RWPE2 (cell line): ENCODE results near the gene EMD.

ENCODE experiments used
- ATAC-seq: fragments of 200-7000 bp; cut with Tn5 transposase; 3 replicates; pipeline ENCODE4 v1.9.1; 2021; ENCODE audit warnings: low read depth
- DNase-seq: peaks from one replicate; pipeline ENCODE4 v3.0.0-alpha.2; 2020; ENCODE audit warnings: low spot score
- H3K27ac ChIP-seq: fragments of 450-650 bp; 2 replicates; pipeline ENCODE4 v1.5.1; 2017; ENCODE audit warnings: mild to moderate bottlenecking; ENCODE audit not compliant: poor library complexity, severe bottlenecking
- H3K27me3 ChIP-seq: fragments of 250-450 bp; sonication (Bioruptor Pico); 2 replicates; pipeline ENCODE4 v1.5.1; 2021; ENCODE audit warnings: mild to moderate bottlenecking, moderate library complexity; ENCODE audit not compliant: insufficient read depth, poor library complexity, severe bottlenecking
- H3K36me3 ChIP-seq: fragments of 250-450 bp; sonication (Bioruptor Pico); 2 replicates; pipeline ENCODE4 v1.5.1; 2020; ENCODE audit warnings: low read depth, mild to moderate bottlenecking, moderate library complexity
- H3K4me1 ChIP-seq: fragments of 250-450 bp; sonication (Bioruptor Pico); 2 replicates; pipeline ENCODE4 v1.5.1; 2021; ENCODE audit warnings: mild to moderate bottlenecking, moderate library complexity; ENCODE audit not compliant: insufficient read depth, poor library complexity, severe bottlenecking
- H3K4me3 ChIP-seq: fragments of 250-450 bp; sonication (Bioruptor Pico); 2 replicates; pipeline ENCODE4 v1.5.1; 2021; ENCODE audit warnings: mild to moderate bottlenecking, moderate library complexity; ENCODE audit not compliant: severe bottlenecking
- H3K9me3 ChIP-seq: fragments of 250-450 bp; sonication (Bioruptor Pico); 2 replicates; pipeline ENCODE4 v1.5.1; 2021; ENCODE audit warnings: mild to moderate bottlenecking, moderate library complexity; ENCODE audit not compliant: severe bottlenecking
- TF ChIP-seq, protein P1 (sequence below): fragments of 450-650 bp; IDR thresholded peaks from one replicate; pipeline ENCODE4 v1.5.1; 2017; ENCODE audit warnings: mild to moderate bottlenecking, moderate library complexity; ENCODE audit not compliant: poor library complexity, severe bottlenecking

Gene EMD

DNA sequence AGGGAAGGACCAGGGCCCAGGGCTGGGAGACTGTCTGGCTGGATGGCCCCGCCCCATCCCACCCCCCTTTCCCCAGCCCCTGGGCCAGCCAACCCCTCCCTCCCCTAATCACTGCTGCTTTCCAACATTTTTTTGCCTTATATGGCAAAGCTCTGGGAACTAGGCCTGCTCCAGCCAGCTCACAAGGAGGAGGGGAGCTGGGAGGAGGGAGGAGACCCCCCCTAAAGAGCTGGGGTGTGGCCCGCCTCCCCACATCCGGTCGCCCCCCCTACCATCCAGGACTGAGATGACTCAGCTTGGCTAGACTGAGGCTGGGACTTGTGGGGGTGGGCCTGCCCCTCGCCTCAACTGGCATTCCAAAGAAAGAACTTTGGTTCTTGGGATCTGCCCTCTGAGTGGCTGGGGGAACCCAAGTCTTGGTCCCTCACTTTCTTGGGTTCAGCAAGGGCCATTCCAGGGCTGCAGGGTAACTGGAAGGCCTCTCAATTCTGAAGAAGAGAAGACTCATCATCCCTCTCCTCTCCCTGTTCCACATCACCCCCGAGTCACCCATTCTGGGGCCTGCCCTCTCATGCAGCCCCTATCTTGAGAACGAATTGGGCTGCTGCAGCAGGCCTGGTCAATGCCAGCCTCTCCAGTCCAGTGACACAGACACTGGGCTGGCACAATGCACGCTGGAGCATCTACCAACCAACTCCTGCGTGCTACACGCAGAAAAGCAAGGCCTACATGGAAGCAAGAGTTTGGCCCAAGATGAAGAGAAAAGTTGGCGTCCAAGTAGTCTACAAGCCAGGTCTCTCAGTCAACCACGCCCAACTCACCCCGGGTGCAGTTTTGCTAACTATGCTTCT lies 9.4 kb upstream of the EMD start:
- DNase-seq, result peak; percentile 87
- peaks cover 14% of the 10 kb centered on the region for H3K4me1 ChIP-seq

DNA sequence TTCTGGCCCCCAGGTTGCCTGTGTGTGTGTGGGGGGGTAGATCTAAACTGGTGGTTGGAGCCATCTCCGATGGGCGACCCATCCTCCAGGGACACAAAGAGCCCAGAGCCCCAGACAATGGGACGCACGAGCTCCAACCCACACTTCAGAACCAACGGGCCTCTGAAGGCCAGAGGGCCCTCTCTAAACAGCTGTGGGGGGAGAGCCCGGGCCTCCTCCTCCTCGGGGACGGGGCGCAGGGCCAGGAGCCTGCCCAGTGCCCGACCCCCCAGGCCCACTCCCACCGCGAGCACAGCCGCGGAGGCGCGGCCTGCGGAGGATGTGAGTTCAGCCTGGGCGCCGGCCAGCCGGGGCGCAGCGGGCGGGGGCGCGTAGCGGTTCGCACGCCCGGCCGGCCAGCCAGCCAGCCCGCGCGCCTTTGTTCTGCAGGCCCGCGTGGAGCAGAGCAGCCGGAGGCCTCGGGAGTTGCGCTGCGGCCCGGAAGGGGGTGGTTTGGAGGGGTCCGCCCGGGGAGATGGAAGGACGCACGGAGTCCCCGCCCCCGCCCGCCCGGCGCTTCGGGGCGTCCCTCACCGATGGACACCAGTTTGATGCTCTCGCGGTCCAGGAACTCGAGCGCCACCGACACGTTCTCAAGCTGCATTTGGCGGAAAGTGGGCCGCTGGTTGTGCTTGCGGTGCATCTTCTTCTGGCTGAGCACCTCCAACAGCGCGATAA lies 8.6 kb upstream of the EMD start:
- peaks cover 47% of the 10 kb centered on the region for H3K36me3 ChIP-seq
- DNase-seq (no peak), ATAC-seq (no peak)
- TF ChIP-seq, protein P1, sequence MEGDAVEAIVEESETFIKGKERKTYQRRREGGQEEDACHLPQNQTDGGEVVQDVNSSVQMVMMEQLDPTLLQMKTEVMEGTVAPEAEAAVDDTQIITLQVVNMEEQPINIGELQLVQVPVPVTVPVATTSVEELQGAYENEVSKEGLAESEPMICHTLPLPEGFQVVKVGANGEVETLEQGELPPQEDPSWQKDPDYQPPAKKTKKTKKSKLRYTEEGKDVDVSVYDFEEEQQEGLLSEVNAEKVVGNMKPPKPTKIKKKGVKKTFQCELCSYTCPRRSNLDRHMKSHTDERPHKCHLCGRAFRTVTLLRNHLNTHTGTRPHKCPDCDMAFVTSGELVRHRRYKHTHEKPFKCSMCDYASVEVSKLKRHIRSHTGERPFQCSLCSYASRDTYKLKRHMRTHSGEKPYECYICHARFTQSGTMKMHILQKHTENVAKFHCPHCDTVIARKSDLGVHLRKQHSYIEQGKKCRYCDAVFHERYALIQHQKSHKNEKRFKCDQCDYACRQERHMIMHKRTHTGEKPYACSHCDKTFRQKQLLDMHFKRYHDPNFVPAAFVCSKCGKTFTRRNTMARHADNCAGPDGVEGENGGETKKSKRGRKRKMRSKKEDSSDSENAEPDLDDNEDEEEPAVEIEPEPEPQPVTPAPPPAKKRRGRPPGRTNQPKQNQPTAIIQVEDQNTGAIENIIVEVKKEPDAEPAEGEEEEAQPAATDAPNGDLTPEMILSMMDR, result no peak
- H3K4me3 ChIP-seq, result peak overlapping the region; percentile 56
- H3K27me3 ChIP-seq, result no peaks in the 10 kb centered on the region
- H3K9me3 ChIP-seq, result no peaks in the 10 kb centered on the region
- peak overlapping the region; percentile 97 for H3K27ac ChIP-seq
- H3K4me1 ChIP-seq, result peaks cover 14% of the 10 kb centered on the region

More for the DNA sequence above, 9.4 kb upstream of the EMD start:
- Histone ChIP-seq H3K4me3 (peak overlapping the region; percentile 56), H3K27me3 (no peaks in the 10 kb centered on the region), H3K27ac (peak overlapping the region; percentile 97), H3K36me3 (peaks cover 55% of the 10 kb centered on the region), H3K9me3 (no peaks in the 10 kb centered on the region)
- ATAC-seq, result peak; percentile 16
- TF ChIP-seq, protein P1, result no peak

DNA sequence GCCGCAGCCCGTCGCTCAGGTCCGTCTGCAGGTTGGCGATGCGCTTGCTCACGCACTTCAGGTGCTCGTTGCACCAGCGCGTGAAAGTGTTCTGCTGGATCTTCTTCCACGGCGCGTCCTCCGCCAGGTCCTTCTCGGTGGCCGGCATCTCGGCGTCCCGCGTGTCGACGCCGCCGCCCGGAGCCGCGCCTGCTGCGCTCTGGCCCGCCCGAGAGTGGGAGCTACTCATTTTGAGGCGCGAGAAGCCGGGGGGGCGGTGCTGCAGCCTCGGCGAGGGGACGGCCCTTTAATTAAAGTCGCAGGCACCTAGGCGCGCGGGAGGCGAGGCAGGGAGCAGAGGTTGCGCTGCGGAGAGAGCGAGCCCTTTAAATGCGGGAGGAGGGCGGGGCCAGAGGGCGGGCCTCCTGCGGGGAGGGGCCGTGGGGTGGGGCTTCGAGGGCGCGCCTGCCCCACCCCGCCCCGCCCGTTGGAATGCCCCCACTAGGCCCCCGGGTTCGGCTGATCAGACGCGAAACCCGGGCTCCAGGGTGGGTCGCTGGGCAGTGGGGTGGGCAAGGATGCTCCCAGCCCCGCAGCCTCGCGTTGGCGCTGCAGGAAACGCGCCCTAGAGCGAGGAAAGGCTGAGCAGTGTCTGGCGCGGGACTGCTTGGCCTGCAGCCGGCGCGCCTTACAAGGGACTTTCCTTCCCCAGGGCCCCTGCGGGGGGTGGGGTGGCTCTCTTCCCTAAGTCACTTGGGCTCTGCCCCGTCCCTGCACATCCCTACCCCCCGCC lies 7.9 kb upstream of the EMD start:
- Histone ChIP-seq H3K4me1 (peaks cover 14% of the 10 kb centered on the region), H3K36me3 (peaks cover 39% of the 10 kb centered on the region), H3K27me3 (no peaks in the 10 kb centered on the region), H3K4me3 (peak overlapping the region; percentile 56), H3K27ac (peak overlapping the region; percentile 97), H3K9me3 (no peaks in the 10 kb centered on the region)
- ATAC-seq (peak; percentile 35), DNase-seq (peak; percentile 92)
- TF ChIP-seq, protein P1, result no peak

DNA sequence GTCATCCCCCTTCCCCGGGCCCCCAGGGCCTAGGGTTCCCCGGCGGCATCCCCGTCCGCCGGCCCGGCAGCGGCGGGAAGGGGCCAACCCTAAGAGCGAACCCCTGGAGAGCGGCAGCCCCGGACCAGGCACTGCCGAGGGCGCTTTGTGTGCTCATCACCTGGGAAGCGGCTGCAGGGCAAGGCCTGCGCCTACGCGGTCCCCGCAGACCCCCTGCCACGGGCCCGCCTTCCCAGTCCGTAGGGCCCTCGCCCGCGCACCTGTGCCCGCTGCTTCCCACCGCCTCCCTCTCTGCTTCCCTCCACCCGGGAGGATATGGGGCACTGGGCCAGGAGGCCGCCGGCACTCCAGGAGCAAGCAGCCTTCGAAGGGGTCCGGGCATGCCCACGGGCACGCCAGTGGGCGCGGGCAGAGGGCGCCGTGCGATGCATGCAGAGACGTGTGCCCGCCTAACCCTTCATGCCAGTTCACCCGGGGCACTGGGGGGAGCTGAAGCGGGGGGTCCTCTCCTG lies 7.2 kb upstream of the EMD start:
- TF ChIP-seq, protein P1, result no peak
- Histone ChIP-seq H3K36me3 (peaks cover 33% of the 10 kb centered on the region), H3K4me3 (peak overlapping the region; percentile 56), H3K27me3 (no peaks in the 10 kb centered on the region), H3K4me1 (peaks cover 14% of the 10 kb centered on the region), H3K27ac (peak overlapping the region; percentile 97), H3K9me3 (no peaks in the 10 kb centered on the region)
- DNase-seq (no peak), ATAC-seq (peak; percentile 0; the same call in 1 of the 3 replicates)
